HepG2 (cell line): ENCODE data around the gene PPP4R2.

Experiments
- CHCHD3 ChIP-seq: sonication (generic); formaldehyde crosslinking; IDR thresholded peaks from 2 replicates; pipeline ENCODE4 v1.8.0; 2022; ENCODE audit warnings: mild to moderate bottlenecking, missing genetic modification reagents, moderate library complexity
- ELF1 ChIP-seq: sonication (generic); formaldehyde crosslinking; IDR thresholded peaks from 2 replicates; pipeline ENCODE4 v1.4.0; 2020; ENCODE audit warnings: missing genetic modification reagents
- HMGA1 ChIP-seq: sonication (generic); formaldehyde crosslinking; conservative IDR thresholded peaks from 2 replicates; pipeline ENCODE4 v1.4.0; 2020; ENCODE audit warnings: missing genetic modification reagents
- KLF11 ChIP-seq: IDR thresholded peaks from 2 replicates; pipeline ENCODE4 v1.6.1; 2016; ENCODE audit warnings: missing compliant biosample characterization
- POLR2AphosphoS5 ChIP-seq: IDR thresholded peaks from 2 replicates; pipeline ENCODE4 v1.6.1; 2012; ENCODE audit warnings: low read depth, low read length
- RFX3 ChIP-seq: IDR thresholded peaks from 2 replicates; pipeline ENCODE4 v1.6.1; 2016; ENCODE audit warnings: missing biosample characterization, missing genetic modification reagents
- ZBTB8A ChIP-seq: sonication (generic); formaldehyde crosslinking; IDR thresholded peaks from 2 replicates; pipeline ENCODE4 v1.4.0; 2020; ENCODE audit warnings: mild to moderate bottlenecking, low read depth, missing genetic modification reagents, borderline replicate concordance
- ZNF780A ChIP-seq: sonication (generic); formaldehyde crosslinking; IDR thresholded peaks from 2 replicates; pipeline ENCODE4 v1.8.0; 2022; ENCODE audit warnings: mild to moderate bottlenecking, missing genetic modification reagents, moderate library complexity
- TF ChIP-seq, protein P1 (sequence below): sonication (generic); formaldehyde crosslinking; IDR thresholded peaks from 2 replicates; pipeline ENCODE4 v1.5.1; 2020; ENCODE audit warnings: mild to moderate bottlenecking, missing genetic modification reagents, moderate library complexity
- TF ChIP-seq, protein P2 (sequence below): sonication (generic); formaldehyde crosslinking; IDR thresholded peaks from 2 replicates; pipeline ENCODE4 v1.5.0; 2020; ENCODE audit warnings: mild to moderate bottlenecking, missing genetic modification reagents, moderate library complexity

DNA sequence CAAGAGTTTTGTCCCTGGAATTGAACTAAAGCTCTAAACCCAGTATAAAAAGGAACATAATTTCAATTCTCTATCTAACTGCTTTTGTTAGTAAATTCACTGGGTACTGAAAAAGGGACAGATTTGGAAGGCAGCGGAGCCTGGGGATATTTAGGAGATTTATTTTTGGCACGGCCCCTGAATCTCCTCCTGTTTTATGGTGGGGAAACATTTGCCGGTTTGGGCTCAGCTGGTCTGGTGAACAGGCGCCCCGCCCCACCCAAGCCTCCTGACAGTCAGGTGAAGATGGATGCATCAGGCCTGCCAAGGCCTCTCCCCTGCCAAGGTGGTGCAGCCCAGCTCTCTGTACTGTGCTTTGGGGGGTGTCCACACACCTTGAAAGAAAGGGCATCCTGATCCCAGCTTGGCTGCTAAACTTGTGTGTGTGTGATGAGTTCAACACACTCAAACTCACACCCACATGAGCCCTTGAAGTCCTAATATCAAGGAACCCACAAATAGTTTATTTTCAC, 111.1 kb downstream of the PPP4R2 start:
- TF ChIP-seq, protein P1, sequence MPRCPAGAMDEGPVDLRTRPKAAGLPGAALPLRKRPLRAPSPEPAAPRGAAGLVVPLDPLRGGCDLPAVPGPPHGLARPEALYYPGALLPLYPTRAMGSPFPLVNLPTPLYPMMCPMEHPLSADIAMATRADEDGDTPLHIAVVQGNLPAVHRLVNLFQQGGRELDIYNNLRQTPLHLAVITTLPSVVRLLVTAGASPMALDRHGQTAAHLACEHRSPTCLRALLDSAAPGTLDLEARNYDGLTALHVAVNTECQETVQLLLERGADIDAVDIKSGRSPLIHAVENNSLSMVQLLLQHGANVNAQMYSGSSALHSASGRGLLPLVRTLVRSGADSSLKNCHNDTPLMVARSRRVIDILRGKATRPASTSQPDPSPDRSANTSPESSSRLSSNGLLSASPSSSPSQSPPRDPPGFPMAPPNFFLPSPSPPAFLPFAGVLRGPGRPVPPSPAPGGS (CRISPR knock-in tag) = no peak
- TF ChIP-seq ZNF780A (CRISPR knock-in tag) (no peak), KLF11 (CRISPR knock-in tag) (no peak), HMGA1 (CRISPR knock-in tag) (no peak), RFX3 (CRISPR knock-in tag) (no peak), CHCHD3 (no peak), POLR2AphosphoS5 (no peak), ELF1 (no peak), ZBTB8A (CRISPR knock-in tag) (no peak)
- TF ChIP-seq, protein P2, sequence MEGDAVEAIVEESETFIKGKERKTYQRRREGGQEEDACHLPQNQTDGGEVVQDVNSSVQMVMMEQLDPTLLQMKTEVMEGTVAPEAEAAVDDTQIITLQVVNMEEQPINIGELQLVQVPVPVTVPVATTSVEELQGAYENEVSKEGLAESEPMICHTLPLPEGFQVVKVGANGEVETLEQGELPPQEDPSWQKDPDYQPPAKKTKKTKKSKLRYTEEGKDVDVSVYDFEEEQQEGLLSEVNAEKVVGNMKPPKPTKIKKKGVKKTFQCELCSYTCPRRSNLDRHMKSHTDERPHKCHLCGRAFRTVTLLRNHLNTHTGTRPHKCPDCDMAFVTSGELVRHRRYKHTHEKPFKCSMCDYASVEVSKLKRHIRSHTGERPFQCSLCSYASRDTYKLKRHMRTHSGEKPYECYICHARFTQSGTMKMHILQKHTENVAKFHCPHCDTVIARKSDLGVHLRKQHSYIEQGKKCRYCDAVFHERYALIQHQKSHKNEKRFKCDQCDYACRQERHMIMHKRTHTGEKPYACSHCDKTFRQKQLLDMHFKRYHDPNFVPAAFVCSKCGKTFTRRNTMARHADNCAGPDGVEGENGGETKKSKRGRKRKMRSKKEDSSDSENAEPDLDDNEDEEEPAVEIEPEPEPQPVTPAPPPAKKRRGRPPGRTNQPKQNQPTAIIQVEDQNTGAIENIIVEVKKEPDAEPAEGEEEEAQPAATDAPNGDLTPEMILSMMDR = no peak
